Nephron progenitor cell (in vitro differentiated cells): ENCODE data around the gene AAK1.
"Not testable (repeated sequence)": the region's sequence is repeated elsewhere in the genome, so short reads cannot be mapped to it uniquely, and the experiment has no call there.

Experiments
- DNase-seq: peaks from one replicate; pipeline ENCODE4 v3.0.0; 2021
- H3K27ac Mint-ChIP-seq: 2 replicates; pipeline ENCODE4 v1.8.0; 2021; ENCODE audit warnings: mild to moderate bottlenecking, moderate library complexity, mixed read lengths
- H3K27me3 Mint-ChIP-seq: 2 replicates; pipeline ENCODE4 v1.8.0; 2021; ENCODE audit warnings: mild to moderate bottlenecking, low read depth, mixed read lengths; ENCODE audit not compliant: poor library complexity
- H3K36me3 Mint-ChIP-seq: 2 replicates; pipeline ENCODE4 v1.8.0; 2021; ENCODE audit warnings: low read depth, mixed read lengths
- H3K4me1 Mint-ChIP-seq: 2 replicates; pipeline ENCODE4 v1.8.0; 2021; ENCODE audit warnings: mixed read lengths
- H3K4me3 Mint-ChIP-seq: 2 replicates; pipeline ENCODE4 v1.8.0; 2021; ENCODE audit warnings: mild to moderate bottlenecking, moderate library complexity, mixed read lengths
- H3K9me3 Mint-ChIP-seq: 2 replicates; pipeline ENCODE4 v1.8.0; 2021; ENCODE audit warnings: mild to moderate bottlenecking, moderate library complexity, mixed read lengths
- CTCF ChIP-seq: fragments of 200-600 bp; sonication (generic); IDR thresholded peaks from 2 replicates; pipeline ENCODE4 v1.5.0; 2021; ENCODE audit warnings: antibody characterized with exemption

The AAK1 gene

GRCh38 chr2:69677914-69678313 is 34.4 kb upstream of the AAK1 start:
- TF ChIP-seq CTCF, result no peak
- no peak overlapping the region for H3K27ac Mint-ChIP-seq
- H3K36me3 Mint-ChIP-seq, result no peaks in the 10 kb centered on the region
- H3K9me3 Mint-ChIP-seq, result no peaks in the 10 kb centered on the region
- H3K27me3 Mint-ChIP-seq, result peaks cover 4% of the 10 kb centered on the region
- H3K4me1 Mint-ChIP-seq, result peaks cover 6% of the 10 kb centered on the region
- no peak overlapping the region for H3K4me3 Mint-ChIP-seq
- no peak for DNase-seq

GRCh38 chr2:69676146-69676545 is 32.6 kb upstream of the AAK1 start:
- peaks cover 6% of the 10 kb centered on the region for H3K4me1 Mint-ChIP-seq
- H3K27ac Mint-ChIP-seq, result no peak overlapping the region
- TF ChIP-seq CTCF, result no peak
- peaks cover 4% of the 10 kb centered on the region for H3K27me3 Mint-ChIP-seq
- no peak overlapping the region for H3K4me3 Mint-ChIP-seq
- no peaks in the 10 kb centered on the region for H3K36me3 Mint-ChIP-seq
- H3K9me3 Mint-ChIP-seq, result peaks cover 3% of the 10 kb centered on the region
- no peak for DNase-seq

GRCh38 chr2:69674316-69674670 is 30.8 kb upstream of the AAK1 start:
- no peaks in the 10 kb centered on the region for H3K36me3 Mint-ChIP-seq
- no peak for DNase-seq
- H3K27me3 Mint-ChIP-seq, result peaks cover 7% of the 10 kb centered on the region
- peaks cover 12% of the 10 kb centered on the region for H3K9me3 Mint-ChIP-seq
- no peak overlapping the region for H3K4me3 Mint-ChIP-seq
- no peak overlapping the region for H3K27ac Mint-ChIP-seq
- no peak for TF ChIP-seq CTCF
- peaks cover 6% of the 10 kb centered on the region for H3K4me1 Mint-ChIP-seq

GRCh38 chr2:69673098-69673497 is 29.6 kb upstream of the AAK1 start:
- H3K27ac Mint-ChIP-seq, H3K27me3 Mint-ChIP-seq: not testable (repeated sequence)
- H3K9me3 Mint-ChIP-seq, result peaks cover 12% of the 10 kb centered on the region

GRCh38 chr2:69669666-69670065 is 26.1 kb upstream of the AAK1 start:
- no peak for TF ChIP-seq CTCF
- no peak overlapping the region for H3K4me3 Mint-ChIP-seq
- no peaks in the 10 kb centered on the region for H3K4me1 Mint-ChIP-seq
- no peak overlapping the region for H3K27ac Mint-ChIP-seq
- H3K36me3 Mint-ChIP-seq, result no peaks in the 10 kb centered on the region
- H3K9me3 Mint-ChIP-seq, result peaks cover 12% of the 10 kb centered on the region
- H3K27me3 Mint-ChIP-seq, result peaks cover 7% of the 10 kb centered on the region
- DNase-seq, result no peak

More at GRCh38 chr2:69673098-69673497, 29.6 kb upstream of the AAK1 start:
- H3K36me3 Mint-ChIP-seq, DNase-seq, H3K4me1 Mint-ChIP-seq, H3K4me3 Mint-ChIP-seq: not testable (repeated sequence)

- no peaks in the 10 kb centered on the region for H3K36me3 Mint-ChIP-seq
- H3K4me1 Mint-ChIP-seq, result no peaks in the 10 kb centered on the region
- TF ChIP-seq CTCF, result no peak
- H3K27ac Mint-ChIP-seq, result no peak overlapping the region
- H3K4me3 Mint-ChIP-seq, result no peak overlapping the region
- peaks cover 3% of the 10 kb centered on the region for H3K27me3 Mint-ChIP-seq
- no peak for DNase-seq
- H3K9me3 Mint-ChIP-seq, result peaks cover 18% of the 10 kb centered on the region
Measured at GRCh38 chr2:69668598-69668997, 25.1 kb upstream of the AAK1 start.
